Measurements from ENCODE around the gene DISP2. TPM values are rescaled to one million over a fixed set of nuclear protein-coding genes. Genes with fewer than 3 reads are reported as not detected.

Gene DISP2
- total RNA-seq, 1 experiment from 2014 or later: 0.43 TPM

GRCh38 chr15:40347559-40348473, 10.2 kb upstream of the DISP2 start:
- DNase-seq: no peak
- no peaks in the 10 kb centered on the region for H3K9me3 ChIP-seq
- no peaks in the 10 kb centered on the region for H3K27me3 ChIP-seq
- H3K36me3 ChIP-seq: no peaks in the 10 kb centered on the region
- no peak overlapping the region for H3K4me3 ChIP-seq

- H3K9me3 ChIP-seq: no peaks in the 10 kb centered on the region
- no peak for DNase-seq
Observed at GRCh38 chr15:40348474-40348870, 9.5 kb upstream of the DISP2 start.

GRCh38 chr15:40349163-40349562, 8.9 kb upstream of the DISP2 start:
- Histone ChIP-seq H3K36me3 (no peaks in the 10 kb centered on the region), H3K9me3 (no peaks in the 10 kb centered on the region), H3K4me3 (no peak overlapping the region), H3K27me3 (no peaks in the 10 kb centered on the region)
- DNase-seq: no peak

More at GRCh38 chr15:40348474-40348870, 9.5 kb upstream of the DISP2 start:
- Histone ChIP-seq H3K27me3 (no peaks in the 10 kb centered on the region), H3K4me3 (no peak overlapping the region), H3K36me3 (no peaks in the 10 kb centered on the region)

- Histone ChIP-seq H3K27me3 (no peaks in the 10 kb centered on the region), H3K4me3 (no peak overlapping the region), H3K36me3 (no peaks in the 10 kb centered on the region), H3K9me3 (no peaks in the 10 kb centered on the region)
- DNase-seq: no peak
Observed at GRCh38 chr15:40352281-40352901, 5.6 kb upstream of the DISP2 start.

DNA sequence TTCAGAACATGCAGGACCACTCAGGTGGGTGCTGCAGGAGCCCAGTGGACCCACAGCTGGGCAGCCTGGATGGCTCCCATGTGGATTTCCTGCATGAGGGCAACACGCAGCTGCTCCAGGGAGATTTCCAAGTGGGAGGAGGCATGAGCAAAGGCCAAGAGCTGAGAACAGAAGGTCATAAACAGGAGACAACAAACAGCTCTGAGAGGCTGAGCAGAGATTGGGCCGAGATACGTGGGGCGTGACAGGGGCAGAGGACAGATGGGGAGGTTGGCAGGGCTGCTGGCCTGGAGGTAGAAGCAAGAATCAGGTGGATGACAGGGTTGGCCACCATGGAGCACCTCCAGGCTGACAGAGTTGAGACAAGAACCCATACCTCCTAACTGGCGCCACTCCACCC, 4.3 kb upstream of the DISP2 start:
- DNase-seq: no peak
- H3K27me3 ChIP-seq: no peaks in the 10 kb centered on the region
- no peaks in the 10 kb centered on the region for H3K36me3 ChIP-seq
- H3K9me3 ChIP-seq: no peaks in the 10 kb centered on the region
- H3K4me3 ChIP-seq: no peak overlapping the region

- H3K36me3 ChIP-seq: no peaks in the 10 kb centered on the region
- no peaks in the 10 kb centered on the region for H3K9me3 ChIP-seq
- DNase-seq: no peak
- no peak overlapping the region for H3K4me3 ChIP-seq
- no peaks in the 10 kb centered on the region for H3K27me3 ChIP-seq
Observed at GRCh38 chr15:40354408-40355171, 3.4 kb upstream of the DISP2 start.

- H3K4me3 ChIP-seq: no peak overlapping the region
- H3K9me3 ChIP-seq: no peaks in the 10 kb centered on the region
- DNase-seq: no peak
- no peaks in the 10 kb centered on the region for H3K36me3 ChIP-seq
- H3K27me3 ChIP-seq: no peaks in the 10 kb centered on the region
Observed at GRCh38 chr15:40355976-40356585, 1.9 kb upstream of the DISP2 start.

DNA sequence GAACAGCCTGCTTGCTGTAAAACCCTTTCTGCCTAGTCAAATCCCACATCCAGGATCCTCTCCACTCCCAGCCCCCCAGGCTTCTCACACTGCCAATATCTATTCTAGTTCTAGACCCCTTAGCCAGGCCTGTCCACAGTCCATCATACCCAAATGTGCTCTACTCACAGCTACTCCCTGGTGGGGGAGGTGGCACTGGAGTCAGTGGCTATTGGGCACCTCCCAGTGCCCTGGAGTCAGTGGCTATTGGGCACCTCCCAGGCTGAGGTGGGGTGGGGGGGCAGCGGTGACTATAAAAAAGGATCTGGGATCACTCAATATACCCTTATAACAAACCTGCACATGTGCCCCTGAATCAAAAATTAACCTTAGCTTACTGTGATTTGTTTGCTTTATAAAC, 773 bp upstream of the DISP2 start:
- Histone ChIP-seq H3K9me3 (no peaks in the 10 kb centered on the region), H3K27me3 (no peaks in the 10 kb centered on the region), H3K4me3 (no peak overlapping the region), H3K36me3 (no peaks in the 10 kb centered on the region)
- no peak for DNase-seq

GRCh38 chr15:40358471-40359353, 693 bp downstream of the DISP2 start:
- no peaks in the 10 kb centered on the region for H3K9me3 ChIP-seq
- peak; percentile 27 for DNase-seq
- H3K4me3 ChIP-seq: peak overlapping the region; percentile 52
- H3K27me3 ChIP-seq: no peaks in the 10 kb centered on the region
- H3K36me3 ChIP-seq: no peaks in the 10 kb centered on the region

- Histone ChIP-seq H3K9me3 (no peaks in the 10 kb centered on the region), H3K27me3 (no peaks in the 10 kb centered on the region), H3K36me3 (no peaks in the 10 kb centered on the region), H3K4me3 (no peak overlapping the region)
- DNase-seq: no peak
Observed at GRCh38 chr15:40360015-40360414, 2.0 kb downstream of the DISP2 start.

DNA sequence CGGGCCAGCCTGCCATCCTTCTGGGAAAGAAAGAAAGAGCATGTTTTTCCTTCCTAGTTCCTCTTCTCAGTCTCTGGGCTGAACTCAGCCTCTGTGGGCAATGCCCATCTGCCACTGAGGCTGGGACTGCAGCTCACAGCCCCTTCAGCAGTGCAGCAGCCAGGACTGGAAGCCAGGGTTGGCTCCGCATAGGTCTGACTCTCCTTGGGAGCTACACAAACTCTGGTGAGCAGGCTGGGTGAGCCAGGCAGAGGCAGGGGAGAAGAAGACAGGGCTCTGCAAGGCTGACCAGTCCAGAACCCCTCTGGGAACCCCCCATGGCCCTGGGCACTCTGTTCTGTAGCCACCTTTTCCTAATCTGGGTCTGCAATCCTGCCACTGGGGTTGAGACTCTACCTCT, 3.6 kb downstream of the DISP2 start:
- no peak for DNase-seq
- Histone ChIP-seq H3K4me3 (no peak overlapping the region), H3K36me3 (no peaks in the 10 kb centered on the region), H3K27me3 (no peaks in the 10 kb centered on the region), H3K9me3 (no peaks in the 10 kb centered on the region)

- no peaks in the 10 kb centered on the region for H3K9me3 ChIP-seq
- H3K36me3 ChIP-seq: no peaks in the 10 kb centered on the region
- DNase-seq: no peak
- no peak overlapping the region for H3K4me3 ChIP-seq
- H3K27me3 ChIP-seq: no peaks in the 10 kb centered on the region
Observed at GRCh38 chr15:40363611-40364010, 5.6 kb downstream of the DISP2 start.

GRCh38 chr15:40364251-40364650, 6.2 kb downstream of the DISP2 start:
- DNase-seq: no peak
- Histone ChIP-seq H3K4me3 (no peak overlapping the region), H3K36me3 (no peaks in the 10 kb centered on the region), H3K27me3 (no peaks in the 10 kb centered on the region), H3K9me3 (no peaks in the 10 kb centered on the region)

- Histone ChIP-seq H3K36me3 (no peaks in the 10 kb centered on the region), H3K4me3 (no peak overlapping the region), H3K27me3 (no peaks in the 10 kb centered on the region), H3K9me3 (no peaks in the 10 kb centered on the region)
- DNase-seq: no peak
Observed at GRCh38 chr15:40365016-40365415, 7.0 kb downstream of the DISP2 start.

DNA sequence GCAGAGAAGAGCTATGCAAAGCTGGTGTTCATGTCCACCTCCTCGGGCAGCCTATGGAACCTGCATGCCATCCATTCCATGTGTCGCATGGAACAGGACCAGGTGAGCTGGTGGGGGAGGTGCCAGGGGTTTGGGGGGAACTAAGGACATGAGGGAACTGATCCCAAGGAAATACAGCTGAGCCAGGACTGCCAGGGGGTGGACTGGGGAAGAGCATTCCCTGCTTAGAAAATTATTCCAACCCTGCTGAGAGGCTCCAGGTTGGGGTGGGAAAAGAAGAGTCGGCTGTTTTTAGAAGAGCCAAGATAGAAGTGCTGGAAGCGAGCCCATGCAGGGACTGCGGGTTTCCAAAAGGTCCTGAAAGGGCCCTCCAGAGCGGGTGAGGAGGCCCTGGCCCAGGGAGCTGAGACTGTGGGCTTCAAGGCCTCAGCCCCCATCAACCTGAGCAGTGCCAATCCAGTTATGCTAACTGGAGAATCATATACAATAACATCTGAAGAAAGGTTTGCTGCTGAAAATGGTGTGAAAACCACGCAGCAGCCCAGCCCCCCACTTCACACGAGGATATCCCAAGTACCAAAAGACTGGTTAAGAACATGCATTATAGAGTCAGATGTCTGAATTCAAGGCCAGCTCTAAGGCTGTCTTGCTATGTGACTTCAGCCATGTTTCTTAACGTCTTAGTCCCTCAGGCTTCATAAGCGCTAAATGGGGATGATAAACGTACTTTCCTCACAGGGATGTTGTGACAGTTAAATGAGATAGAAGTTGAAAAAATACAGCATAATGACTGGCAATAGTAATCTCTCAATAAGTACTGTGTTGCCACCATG, 7.8 kb downstream of the DISP2 start:
- H3K27me3 ChIP-seq: no peaks in the 10 kb centered on the region
- no peak for DNase-seq
- H3K9me3 ChIP-seq: no peaks in the 10 kb centered on the region
- H3K36me3 ChIP-seq: no peaks in the 10 kb centered on the region
- no peak overlapping the region for H3K4me3 ChIP-seq
